Activated T-cell treated with anti-CD3 and anti-CD28 coated beads, Interleukin-2, amount 50 U/mL, for 4 hours (primary cell): ENCODE measurements around the gene FAS. TPM values are rescaled to one million over a fixed set of nuclear protein-coding genes. Genes with fewer than 3 reads are reported as not detected.

ENCODE experiments used
- ATAC-seq, 2 donors: fragments of 200-7000 bp; cut with Tn5 transposase; one replicate each; pipeline ENCODE4 v1.10.0; 2021
- DNase-seq: peaks from one replicate; pipeline ENCODE4 v3.0.0-alpha.2; 2020
- H3K27me3 Mint-ChIP-seq: one replicate; pipeline ENCODE4 v1.8.0; 2021; ENCODE audit warnings: low read depth, mixed read lengths
- H3K36me3 Mint-ChIP-seq: one replicate; pipeline ENCODE4 v1.8.0; 2022; ENCODE audit warnings: mixed read lengths; ENCODE audit not compliant: insufficient read depth
- H3K4me1 Mint-ChIP-seq: one replicate; pipeline ENCODE4 v1.8.0; 2021; ENCODE audit warnings: low read depth, mixed read lengths
- H3K4me3 Mint-ChIP-seq: one replicate; pipeline ENCODE4 v1.8.0; 2021; ENCODE audit warnings: mild to moderate bottlenecking, moderate library complexity, mixed read lengths
- H3K9me3 Mint-ChIP-seq: one replicate; pipeline ENCODE4 v1.8.0; 2021; ENCODE audit warnings: mixed read lengths
- total RNA-seq, 3 donors: library from RNA; stranded (reverse); gene quantifications; one replicate each; pipeline ENCODE4 v1.2.1, GENCODE V29; 2021

FAS gene
- total RNA-seq, 3 donors from 2014 or later: 23.0 to 31.9 (median 30.1) TPM

GRCh38 chr10:89022734-89023133 is 32.1 kb downstream of the FAS start:
- no peak for ATAC-seq
- no peak for DNase-seq
- H3K27me3 Mint-ChIP-seq: no peaks in the 10 kb centered on the region
- no peaks in the 10 kb centered on the region for H3K4me1 Mint-ChIP-seq
- H3K36me3 Mint-ChIP-seq: peaks cover 28% of the 10 kb centered on the region
- H3K9me3 Mint-ChIP-seq: no peaks in the 10 kb centered on the region
- H3K4me3 Mint-ChIP-seq: no peak overlapping the region

DNA sequence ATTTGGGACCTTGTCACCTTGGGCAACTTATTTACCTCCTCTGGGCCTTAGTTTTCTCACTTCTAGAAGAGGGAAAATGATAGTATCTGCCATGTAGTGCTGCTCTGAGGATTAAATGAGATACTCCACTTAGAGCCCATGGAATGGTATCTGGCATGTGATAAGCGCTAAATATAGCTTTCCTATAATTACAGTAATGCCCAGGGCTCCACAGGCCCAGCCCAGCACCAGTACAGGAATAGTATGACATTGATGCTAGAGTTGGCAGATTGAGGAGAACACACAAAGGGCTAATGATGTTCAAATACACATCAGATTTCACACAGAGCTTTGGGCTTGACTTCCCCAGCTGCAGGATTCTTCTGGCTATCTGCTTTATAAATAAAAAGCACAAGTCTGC is 34.9 kb downstream of the FAS start:
- no peak for ATAC-seq

GRCh38 chr10:89029181-89029580 is 38.6 kb downstream of the FAS start:
- Mint-ChIP-seq H3K9me3 (no peaks in the 10 kb centered on the region), H3K4me3 (no peak overlapping the region), H3K27me3 (no peaks in the 10 kb centered on the region), H3K4me1 (peaks cover 24% of the 10 kb centered on the region), H3K36me3 (peaks cover 2% of the 10 kb centered on the region)
- ATAC-seq (no peak), DNase-seq (no peak)

More for the DNA sequence above, 34.9 kb downstream of the FAS start:
- peaks cover 6% of the 10 kb centered on the region for H3K4me1 Mint-ChIP-seq
- H3K4me3 Mint-ChIP-seq: no peak overlapping the region
- peaks cover 11% of the 10 kb centered on the region for H3K36me3 Mint-ChIP-seq
- no peak for DNase-seq
- H3K27me3 Mint-ChIP-seq: no peaks in the 10 kb centered on the region
- H3K9me3 Mint-ChIP-seq: no peaks in the 10 kb centered on the region

GRCh38 chr10:89029785-89030437 is 39.3 kb downstream of the FAS start:
- no peaks in the 10 kb centered on the region for H3K9me3 Mint-ChIP-seq
- ATAC-seq (peak; percentile 46 to 47), DNase-seq (peak; percentile 65)
- H3K27me3 Mint-ChIP-seq: no peaks in the 10 kb centered on the region
- H3K4me3 Mint-ChIP-seq: no peak overlapping the region
- H3K4me1 Mint-ChIP-seq: peaks cover 24% of the 10 kb centered on the region
- H3K36me3 Mint-ChIP-seq: peaks cover 2% of the 10 kb centered on the region

DNA sequence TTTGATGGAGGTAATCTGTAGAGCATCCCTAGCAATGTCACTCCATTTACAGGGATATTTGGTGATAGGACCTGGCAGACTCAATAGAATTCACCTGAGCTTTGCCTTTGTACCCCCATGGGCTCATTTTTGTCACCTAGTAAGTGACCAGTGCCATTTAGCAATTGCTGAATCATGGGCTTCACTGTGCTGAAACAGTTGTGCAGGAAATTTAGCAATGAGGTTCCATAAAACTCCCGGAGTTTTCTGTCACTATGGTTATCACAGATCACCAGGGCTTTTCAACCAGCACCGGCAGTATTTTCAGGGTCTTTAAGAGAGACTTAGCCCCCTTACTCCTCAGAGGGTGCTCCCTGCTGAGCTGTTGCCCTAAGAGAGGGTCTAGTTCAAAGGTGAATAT is 40.2 kb downstream of the FAS start:
- DNase-seq (no peak), ATAC-seq (no peak)
- peaks cover 24% of the 10 kb centered on the region for H3K4me1 Mint-ChIP-seq
- H3K9me3 Mint-ChIP-seq: no peaks in the 10 kb centered on the region
- H3K4me3 Mint-ChIP-seq: no peak overlapping the region
- H3K36me3 Mint-ChIP-seq: no peaks in the 10 kb centered on the region
- H3K27me3 Mint-ChIP-seq: no peaks in the 10 kb centered on the region

- peaks cover 24% of the 10 kb centered on the region for H3K4me1 Mint-ChIP-seq
- no peaks in the 10 kb centered on the region for H3K27me3 Mint-ChIP-seq
- ATAC-seq (peak; percentile 92 to 93), DNase-seq (peak; percentile 21)
- H3K36me3 Mint-ChIP-seq: no peaks in the 10 kb centered on the region
- H3K9me3 Mint-ChIP-seq: no peaks in the 10 kb centered on the region
- peak overlapping the region; percentile 15 for H3K4me3 Mint-ChIP-seq
Measured at GRCh38 chr10:89032141-89032891, 41.7 kb downstream of the FAS start.

- Mint-ChIP-seq H3K9me3 (no peaks in the 10 kb centered on the region), H3K36me3 (no peaks in the 10 kb centered on the region), H3K27me3 (no peaks in the 10 kb centered on the region), H3K4me3 (no peak overlapping the region), H3K4me1 (peaks cover 19% of the 10 kb centered on the region)
- DNase-seq: no peak
- no peak for ATAC-seq
Measured at GRCh38 chr10:89035461-89035860, 44.9 kb downstream of the FAS start.

- Mint-ChIP-seq H3K9me3 (no peaks in the 10 kb centered on the region), H3K4me1 (peaks cover 8% of the 10 kb centered on the region), H3K4me3 (no peak overlapping the region), H3K36me3 (no peaks in the 10 kb centered on the region), H3K27me3 (no peaks in the 10 kb centered on the region)
- no peak for ATAC-seq
- DNase-seq: no peak
Measured at GRCh38 chr10:89037096-89037495, 46.5 kb downstream of the FAS start.

DNA sequence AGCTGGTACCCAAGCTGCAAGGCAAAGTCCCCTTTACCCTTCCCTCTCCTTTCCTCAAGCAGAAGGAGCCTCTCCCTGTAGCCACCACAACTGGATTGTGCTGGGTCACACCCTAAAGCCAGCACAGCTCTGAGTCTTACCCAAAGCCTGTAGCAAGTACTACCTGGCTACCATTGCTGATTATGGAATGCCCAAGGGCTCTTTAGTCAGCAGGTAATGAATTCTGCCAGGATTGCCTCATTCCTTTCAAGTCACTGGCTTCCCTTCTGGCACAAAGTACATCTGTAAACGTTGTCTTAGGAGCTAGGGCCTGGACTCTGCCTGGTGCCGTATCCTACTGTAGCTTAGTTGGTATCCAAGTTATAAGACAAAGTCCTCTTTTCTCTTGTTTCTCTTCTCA is 52.0 kb downstream of the FAS start:
- DNase-seq: no peak
- no peak for ATAC-seq
- Mint-ChIP-seq H3K27me3 (no peaks in the 10 kb centered on the region), H3K36me3 (no peaks in the 10 kb centered on the region), H3K9me3 (no peaks in the 10 kb centered on the region), H3K4me1 (no peaks in the 10 kb centered on the region), H3K4me3 (no peak overlapping the region)

DNA sequence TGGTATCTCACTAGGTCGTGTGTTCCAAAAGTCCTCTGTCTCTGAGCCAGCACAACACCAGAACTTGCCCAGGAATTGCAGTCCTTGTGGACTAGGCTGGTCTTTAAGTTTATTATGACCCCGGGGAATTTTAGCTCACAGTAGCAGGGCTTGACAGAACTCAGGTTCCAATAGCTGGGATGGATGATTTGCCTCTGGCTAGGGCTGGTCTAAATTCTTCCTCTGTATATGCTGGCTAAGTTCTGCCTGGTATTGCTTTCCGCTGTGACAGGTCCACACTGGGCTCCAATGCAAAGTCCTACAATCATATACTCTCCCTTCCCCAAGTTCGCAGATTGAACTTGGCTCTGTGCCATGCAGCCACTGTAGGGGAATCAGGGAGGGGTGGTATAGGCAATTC is 52.5 kb downstream of the FAS start:
- no peaks in the 10 kb centered on the region for H3K4me1 Mint-ChIP-seq
- ATAC-seq: no peak
- H3K4me3 Mint-ChIP-seq: no peak overlapping the region
- no peaks in the 10 kb centered on the region for H3K9me3 Mint-ChIP-seq
- peaks cover 2% of the 10 kb centered on the region for H3K36me3 Mint-ChIP-seq
- no peaks in the 10 kb centered on the region for H3K27me3 Mint-ChIP-seq
- no peak for DNase-seq

DNA sequence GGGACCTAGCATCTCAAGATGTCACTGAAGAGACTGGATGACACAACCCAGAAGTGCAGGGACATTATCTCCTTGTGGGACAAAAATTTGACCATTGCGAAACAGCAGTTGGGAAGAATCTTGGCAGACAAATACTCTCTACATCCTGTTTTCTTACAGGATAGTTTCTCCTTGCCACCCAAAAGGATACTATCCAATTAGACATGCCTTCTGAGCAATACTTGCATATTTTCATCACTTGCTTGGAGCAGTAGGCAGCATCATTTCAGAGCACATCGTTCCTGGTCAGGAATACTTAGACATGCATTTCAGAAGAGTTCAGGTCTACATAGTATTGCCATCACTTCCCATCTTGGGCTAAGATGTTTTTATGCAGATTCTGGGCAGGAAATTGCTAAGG is 56.8 kb downstream of the FAS start:
- ATAC-seq (no peak), DNase-seq (no peak)
- H3K4me1 Mint-ChIP-seq: no peaks in the 10 kb centered on the region
- no peaks in the 10 kb centered on the region for H3K27me3 Mint-ChIP-seq
- no peak overlapping the region for H3K4me3 Mint-ChIP-seq
- peaks cover 6% of the 10 kb centered on the region for H3K36me3 Mint-ChIP-seq
- H3K9me3 Mint-ChIP-seq: no peaks in the 10 kb centered on the region

DNA sequence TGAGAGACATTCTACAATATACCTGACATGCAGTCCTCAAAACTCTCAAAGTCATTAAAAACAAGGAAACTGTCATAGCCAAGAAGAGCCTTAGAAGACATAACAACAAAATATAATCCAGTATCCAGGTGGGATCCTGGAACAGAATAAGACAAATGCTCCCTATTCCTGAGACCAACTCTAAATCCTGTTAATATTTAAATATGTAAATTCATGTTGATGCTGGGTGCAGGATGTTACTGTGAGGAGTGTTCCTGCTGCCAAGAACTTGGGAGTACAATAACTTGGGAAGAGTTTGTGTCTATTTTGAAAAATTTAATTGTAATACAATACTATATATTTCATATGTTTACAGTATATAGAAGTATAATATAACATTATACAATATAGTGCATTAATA is 61.0 kb downstream of the FAS start:
- no peak for ATAC-seq
- Mint-ChIP-seq H3K4me3 (no peak overlapping the region), H3K9me3 (no peaks in the 10 kb centered on the region), H3K4me1 (no peaks in the 10 kb centered on the region), H3K36me3 (peaks cover 6% of the 10 kb centered on the region), H3K27me3 (no peaks in the 10 kb centered on the region)
- no peak for DNase-seq

- no peak for DNase-seq
- H3K4me1 Mint-ChIP-seq: no peaks in the 10 kb centered on the region
- no peaks in the 10 kb centered on the region for H3K36me3 Mint-ChIP-seq
- H3K27me3 Mint-ChIP-seq: no peaks in the 10 kb centered on the region
- ATAC-seq: no peak
- H3K4me3 Mint-ChIP-seq: no peak overlapping the region
- H3K9me3 Mint-ChIP-seq: no peaks in the 10 kb centered on the region
Measured at GRCh38 chr10:89053555-89053954, 63.0 kb downstream of the FAS start.

- no peak for ATAC-seq
Measured at GRCh38 chr10:89055159-89055558, 64.6 kb downstream of the FAS start.

GRCh38 chr10:89062861-89063260 is 72.3 kb downstream of the FAS start:
- H3K36me3 Mint-ChIP-seq: no peaks in the 10 kb centered on the region
- DNase-seq: no peak
- H3K4me1 Mint-ChIP-seq: no peaks in the 10 kb centered on the region
- no peaks in the 10 kb centered on the region for H3K9me3 Mint-ChIP-seq
- H3K4me3 Mint-ChIP-seq: no peak overlapping the region
- H3K27me3 Mint-ChIP-seq: peaks cover 16% of the 10 kb centered on the region
- ATAC-seq: peak in 1 of 2 donors; percentile 38

More at GRCh38 chr10:89055159-89055558, 64.6 kb downstream of the FAS start:
- H3K27me3 Mint-ChIP-seq: no peaks in the 10 kb centered on the region
- H3K4me1 Mint-ChIP-seq: no peaks in the 10 kb centered on the region
- no peaks in the 10 kb centered on the region for H3K9me3 Mint-ChIP-seq
- no peaks in the 10 kb centered on the region for H3K36me3 Mint-ChIP-seq
- no peak for DNase-seq
- H3K4me3 Mint-ChIP-seq: no peak overlapping the region
